GM20431 (cell line): ENCODE measurements around the gene LUZP2.

Source experiments
- in situ Hi-C: fragments of 300-500 bp; cut with MseI, MboI; formaldehyde crosslinking; loops from one replicate; pipeline ENCODE4 v1.15.0; 2020; ENCODE audit warnings: low sequenced_read_pairs; ENCODE audit not compliant: unreplicated experiment

LUZP2 gene

DNA sequence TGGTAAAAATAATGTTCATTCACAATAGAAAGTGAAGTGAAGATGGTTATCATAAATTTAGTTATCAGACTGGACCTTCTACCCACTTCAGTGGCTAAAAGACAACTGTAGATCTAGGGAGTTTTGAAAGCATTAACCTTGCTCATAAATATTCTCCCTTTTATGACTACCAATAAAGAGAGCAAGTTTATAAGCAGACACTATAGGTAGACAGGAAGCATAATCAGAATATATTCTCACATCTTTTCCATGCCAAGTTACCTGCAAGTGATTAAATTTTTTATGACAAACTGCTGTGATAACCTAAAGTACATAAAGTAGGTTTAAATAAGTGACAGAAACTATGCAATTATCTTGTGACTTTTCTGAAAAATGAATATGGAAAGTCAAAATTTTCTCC is 62.5 kb downstream of the LUZP2 start:
- in situ Hi-C loops: no loop called here

DNA sequence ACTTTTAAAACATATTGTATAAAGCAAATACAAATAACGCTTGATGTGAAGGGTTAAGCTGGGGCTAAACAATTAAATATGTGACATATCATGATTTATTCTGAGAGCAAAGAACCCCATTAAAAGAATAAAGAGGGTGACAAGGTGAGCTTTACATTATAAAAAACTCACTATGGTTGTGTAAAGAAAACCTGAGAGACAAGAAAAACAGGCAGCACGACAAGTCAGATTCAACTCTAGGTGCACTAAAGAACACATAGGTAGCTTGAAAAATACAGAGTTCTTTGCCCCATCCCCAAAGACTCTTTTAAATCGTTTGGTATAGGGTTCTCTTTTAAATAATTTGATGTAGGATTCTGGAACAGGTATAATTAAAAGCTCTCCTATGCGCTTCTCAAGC is 63.5 kb downstream of the LUZP2 start:
- in situ Hi-C loops: no loop called here

DNA sequence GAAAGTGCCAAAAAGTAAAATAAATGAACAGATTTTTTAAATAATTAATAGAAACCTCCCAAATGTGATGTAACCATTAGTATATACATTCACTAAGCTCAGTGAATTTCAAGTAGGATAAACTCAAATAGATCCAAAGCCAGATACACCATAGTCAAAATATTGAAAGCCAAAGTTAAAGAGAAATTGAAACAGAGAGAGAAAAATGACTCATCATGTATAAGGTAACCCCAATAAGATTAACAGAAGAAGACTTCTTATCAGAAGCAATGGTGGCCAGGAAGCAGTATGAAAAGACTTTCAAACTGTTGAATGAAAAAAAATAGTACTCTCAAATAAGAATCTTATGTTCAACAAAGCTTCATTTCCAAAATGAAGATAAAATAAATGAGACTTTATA is 70.5 kb downstream of the LUZP2 start:
- in situ Hi-C loops: no loop called here

DNA sequence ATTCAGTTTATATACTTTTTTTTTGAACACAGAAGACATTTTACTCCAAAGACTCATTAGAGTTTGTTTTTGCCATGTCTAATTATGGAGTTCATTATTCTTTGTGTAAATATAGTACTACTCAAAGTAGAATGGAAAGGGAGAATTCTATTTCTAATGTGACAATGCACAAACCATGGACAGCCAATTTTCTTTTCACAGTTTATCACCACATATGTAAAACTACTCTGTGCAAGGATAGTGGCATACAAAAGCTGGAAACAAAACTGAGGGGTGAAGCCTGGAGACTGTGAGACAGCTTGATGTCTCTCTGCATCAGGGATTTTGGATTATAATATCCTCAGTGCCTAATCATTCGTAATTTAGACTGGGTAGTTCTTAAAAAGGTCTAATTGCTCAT is 75.5 kb downstream of the LUZP2 start:
- in situ Hi-C loops: no loop called here

DNA sequence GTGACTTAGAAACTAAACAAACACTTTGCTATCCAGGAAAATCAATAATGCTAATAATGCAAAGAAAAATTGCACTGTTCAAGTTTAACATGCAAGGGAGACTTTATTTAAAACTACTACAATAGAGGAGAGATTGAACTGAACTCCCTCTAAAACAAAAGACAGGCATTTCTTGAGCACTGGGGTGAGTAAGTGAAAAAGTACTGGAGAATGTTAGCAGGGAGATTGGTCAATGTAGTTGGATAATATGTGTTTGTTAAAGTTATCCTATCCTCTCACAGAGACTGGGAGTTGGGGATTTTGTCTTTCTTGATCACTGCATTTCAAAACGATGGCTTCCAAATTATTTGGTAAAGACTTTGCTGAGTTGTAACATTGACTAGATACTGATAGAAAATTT is 77.6 kb downstream of the LUZP2 start:
- in situ Hi-C loops: no loop called here

DNA sequence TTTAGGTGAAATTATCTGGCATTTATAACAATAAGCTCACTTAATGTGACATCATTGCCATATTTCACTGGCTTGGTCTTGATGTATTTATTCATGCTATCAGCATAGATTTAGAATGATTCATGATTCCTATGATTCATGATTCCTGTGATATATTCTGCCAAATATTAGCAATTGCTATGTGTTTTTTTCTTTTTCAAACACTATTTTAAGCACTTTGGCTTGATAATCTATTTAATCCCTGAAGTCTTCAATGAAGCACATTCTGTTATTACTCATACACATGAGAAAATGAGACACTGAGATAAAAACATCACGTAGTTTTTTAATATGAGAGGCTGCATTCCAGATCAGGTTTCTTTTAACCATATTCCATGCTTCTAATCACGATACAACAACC is 78.5 kb downstream of the LUZP2 start:
- in situ Hi-C loops: no loop called here

DNA sequence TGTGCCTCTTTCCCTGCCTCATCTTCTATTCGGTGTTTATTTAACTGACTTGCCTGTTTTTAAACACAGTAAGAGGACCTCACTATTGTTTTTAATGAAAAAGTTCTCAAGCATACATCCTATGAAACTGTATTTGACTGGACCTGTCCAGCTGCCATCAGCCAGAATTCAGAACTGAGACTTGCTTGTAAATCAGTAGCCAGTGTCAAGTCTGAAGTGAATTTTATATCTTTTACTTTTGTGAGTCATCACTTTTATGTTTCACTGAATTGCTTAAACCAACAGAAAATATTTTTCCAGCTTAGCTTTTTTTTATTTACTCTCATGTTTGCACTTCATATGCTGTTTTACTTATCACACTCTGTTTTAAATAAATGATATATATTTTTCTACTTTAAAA is 88.3 kb downstream of the LUZP2 start:
- in situ Hi-C loops: no loop called here

DNA sequence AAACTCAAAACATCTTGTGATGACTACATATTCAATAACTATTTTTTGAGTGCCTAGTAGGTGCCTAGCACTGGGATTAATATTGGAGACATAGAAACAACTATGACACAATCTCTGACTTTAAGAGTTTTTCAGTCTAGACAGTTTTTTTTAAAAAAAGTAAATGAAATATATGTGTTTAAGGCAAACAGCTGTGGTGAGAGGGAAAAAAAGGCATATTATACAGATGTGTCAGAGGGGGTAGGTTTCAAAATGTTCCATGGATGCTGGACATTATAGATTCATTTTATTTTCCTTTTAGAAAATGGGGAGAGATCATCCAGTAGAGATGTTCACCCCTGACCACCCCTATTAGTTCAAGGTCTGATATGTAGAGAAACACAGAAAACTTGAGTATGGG is 90.8 kb downstream of the LUZP2 start:
- in situ Hi-C loops: no loop called here

DNA sequence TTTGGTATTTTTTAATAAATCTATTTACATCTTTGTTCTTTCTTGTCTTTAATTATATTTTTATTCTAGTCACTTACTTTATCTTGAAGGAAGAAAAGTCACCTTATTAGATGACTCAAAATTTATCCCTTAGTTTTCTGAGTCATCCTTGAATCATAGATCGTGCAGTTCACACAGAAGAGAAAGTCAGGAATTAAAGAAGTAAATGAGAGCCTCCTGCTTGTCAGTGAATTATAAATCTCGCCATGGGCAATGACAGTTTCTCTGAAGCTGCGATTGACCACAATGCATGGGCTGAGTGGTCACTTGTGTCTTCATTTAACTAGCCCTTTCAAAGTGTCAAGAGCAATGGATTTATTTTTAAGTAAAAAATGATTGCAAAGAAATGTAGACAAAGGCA is 91.2 kb downstream of the LUZP2 start:
- in situ Hi-C loops: no loop called here

DNA sequence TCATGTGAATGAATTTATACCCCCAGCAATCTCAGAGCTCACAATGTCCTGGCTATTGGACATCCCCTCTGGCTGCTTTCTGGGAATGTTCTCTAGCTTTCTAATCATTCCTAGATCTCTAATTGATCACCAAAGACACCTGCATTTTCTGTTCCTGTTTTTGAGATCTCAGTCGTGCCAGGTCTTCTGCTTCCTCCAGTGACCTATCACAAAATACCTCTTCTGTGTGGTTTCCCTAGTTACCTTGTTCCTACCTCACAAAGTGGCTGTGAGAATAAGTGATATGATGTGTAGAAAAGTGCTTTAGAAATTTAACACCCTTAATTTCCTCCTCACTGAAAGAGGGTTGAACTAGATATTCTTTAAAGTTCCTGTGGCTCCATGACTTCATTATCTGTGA is 92.2 kb downstream of the LUZP2 start:
- in situ Hi-C loops: no loop called here

DNA sequence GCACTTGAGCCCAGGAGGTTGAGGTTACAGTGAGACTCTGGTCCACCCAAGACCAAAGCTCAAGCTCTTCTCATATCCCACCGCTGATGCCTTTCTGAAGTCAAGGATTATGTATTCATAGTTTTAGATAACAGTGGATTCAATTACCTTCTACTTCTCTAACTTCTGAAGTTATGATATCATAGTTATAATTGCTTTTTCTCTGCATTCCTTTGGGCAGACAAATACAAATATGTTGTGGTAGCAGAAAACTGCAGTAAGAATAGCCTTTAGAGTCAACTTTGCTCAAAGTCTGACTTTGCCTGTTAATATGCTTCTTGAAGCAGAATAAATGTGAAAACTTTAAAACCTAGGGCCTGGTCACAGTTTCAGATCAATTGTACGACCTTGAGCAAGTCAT is 94.4 kb downstream of the LUZP2 start:
- in situ Hi-C loops: no loop called here

DNA sequence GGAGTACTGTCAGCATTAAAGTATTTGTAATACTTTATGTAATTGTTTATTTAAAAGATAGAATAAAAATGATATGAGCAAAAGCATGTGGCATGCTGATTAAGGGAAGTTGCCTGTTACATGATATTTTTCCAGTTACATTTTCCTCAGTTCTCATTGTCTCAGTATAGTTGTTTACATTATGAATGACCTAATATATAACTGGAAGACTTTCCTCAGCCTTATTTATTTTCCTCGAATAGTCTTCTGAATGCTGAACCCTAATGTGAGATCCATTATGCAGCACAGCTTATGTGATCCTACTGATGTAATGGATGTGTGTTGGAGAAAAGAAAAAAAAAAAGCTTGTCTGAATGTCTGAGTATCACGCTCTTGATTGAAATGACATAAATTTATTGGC is 95.5 kb downstream of the LUZP2 start:
- in situ Hi-C loops: no loop called here

DNA sequence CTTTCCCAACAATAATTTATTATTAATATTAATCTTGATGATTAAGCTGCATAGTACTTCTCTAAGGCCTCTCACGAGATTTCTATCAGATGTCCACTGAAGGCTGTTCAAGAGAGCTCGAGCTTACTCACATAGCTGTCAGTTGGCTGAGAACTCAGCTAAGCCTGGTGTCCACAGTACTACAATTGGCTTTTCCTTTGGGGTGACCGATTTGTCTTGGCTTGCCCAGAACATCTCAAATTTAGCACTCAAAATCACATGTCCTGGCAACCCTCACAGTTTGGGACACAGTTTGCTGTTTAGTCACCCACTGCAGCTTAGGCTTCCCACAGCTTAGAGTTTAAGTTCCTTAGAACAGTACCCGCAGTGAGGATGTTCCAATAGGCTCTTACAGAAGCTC is 96.5 kb downstream of the LUZP2 start:
- in situ Hi-C loops: no loop called here

DNA sequence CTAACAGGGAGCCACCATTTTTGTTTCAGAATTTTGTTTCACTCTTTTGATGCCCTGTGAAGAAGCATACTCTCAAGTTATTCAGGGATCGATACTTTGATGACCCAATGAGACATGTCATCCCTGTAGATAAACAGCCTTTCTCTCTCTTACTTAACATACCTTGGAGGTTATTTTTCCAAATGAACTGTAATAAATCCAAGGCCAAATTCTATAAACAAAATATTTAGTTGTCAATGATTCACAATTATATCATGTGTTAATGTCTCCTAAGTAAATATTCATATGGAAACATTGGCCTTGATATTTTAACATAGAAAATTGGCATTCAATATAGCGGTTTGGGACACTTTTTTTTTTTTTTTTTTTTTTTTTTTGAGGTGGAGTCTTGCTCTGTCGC is 97.5 kb downstream of the LUZP2 start:
- in situ Hi-C loops: no loop called here

DNA sequence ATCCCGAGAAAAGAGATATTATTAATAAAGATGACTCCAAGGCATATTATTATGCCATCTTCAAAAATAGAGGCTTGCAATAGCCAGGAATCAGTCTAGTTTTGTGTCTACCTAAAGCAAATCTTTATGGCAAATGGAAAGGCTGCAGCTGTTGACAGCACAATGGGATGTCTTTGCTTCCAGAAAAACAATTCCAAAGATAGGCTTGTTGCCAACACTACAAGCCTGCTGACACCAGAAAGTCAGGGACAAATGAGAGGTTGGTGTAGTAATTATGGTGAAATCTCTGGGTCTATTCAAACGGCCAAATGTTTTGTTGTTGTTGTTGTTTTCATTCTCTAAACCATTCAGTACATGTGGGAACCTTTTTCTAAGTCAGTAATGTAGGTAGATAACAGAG is 101.8 kb downstream of the LUZP2 start:
- in situ Hi-C loops: no loop called here

DNA sequence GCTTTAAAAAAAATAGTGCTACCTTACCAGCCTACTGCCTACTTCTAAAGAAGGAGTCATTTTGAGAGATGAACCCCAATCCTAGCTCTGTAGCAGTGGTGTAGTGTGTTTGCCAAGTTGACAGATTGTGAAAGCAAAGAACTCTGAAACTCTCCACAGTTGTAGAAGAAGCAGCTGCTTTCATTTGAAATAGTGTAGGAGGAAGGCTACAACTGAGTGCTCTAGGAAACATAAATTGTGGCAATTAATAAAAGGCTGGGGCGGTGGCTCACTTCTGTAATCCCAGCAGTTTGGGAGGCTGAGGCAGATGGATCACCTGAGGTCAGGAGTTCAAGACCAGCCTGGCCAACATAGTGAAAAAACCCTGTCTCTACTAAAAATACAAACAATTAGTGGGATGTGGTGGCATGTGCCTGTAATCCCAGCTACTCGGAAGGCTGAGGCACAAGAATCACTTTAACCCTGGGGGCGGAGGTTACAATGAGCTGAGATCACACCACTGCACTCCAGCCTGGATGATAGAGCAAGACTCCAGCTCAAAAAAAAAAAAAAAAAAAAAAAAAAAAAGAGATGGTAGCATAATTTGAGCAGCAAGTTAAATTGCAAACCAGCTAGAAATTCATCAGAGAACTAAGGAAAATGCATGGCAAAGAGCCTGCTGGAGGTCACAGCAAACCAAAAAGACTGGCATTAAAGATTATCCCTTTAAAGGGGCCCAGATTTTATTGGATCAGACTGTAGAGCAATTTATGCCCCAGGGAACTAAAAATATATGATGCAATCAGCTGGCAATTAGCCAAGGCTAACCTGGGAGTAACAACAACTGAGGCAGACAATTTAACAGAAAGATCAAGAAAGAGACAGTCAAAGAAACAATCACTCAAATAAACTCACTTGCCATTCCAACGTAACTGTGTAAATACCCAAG is 112.6 kb downstream of the LUZP2 start:
- in situ Hi-C loops: no loop called here

DNA sequence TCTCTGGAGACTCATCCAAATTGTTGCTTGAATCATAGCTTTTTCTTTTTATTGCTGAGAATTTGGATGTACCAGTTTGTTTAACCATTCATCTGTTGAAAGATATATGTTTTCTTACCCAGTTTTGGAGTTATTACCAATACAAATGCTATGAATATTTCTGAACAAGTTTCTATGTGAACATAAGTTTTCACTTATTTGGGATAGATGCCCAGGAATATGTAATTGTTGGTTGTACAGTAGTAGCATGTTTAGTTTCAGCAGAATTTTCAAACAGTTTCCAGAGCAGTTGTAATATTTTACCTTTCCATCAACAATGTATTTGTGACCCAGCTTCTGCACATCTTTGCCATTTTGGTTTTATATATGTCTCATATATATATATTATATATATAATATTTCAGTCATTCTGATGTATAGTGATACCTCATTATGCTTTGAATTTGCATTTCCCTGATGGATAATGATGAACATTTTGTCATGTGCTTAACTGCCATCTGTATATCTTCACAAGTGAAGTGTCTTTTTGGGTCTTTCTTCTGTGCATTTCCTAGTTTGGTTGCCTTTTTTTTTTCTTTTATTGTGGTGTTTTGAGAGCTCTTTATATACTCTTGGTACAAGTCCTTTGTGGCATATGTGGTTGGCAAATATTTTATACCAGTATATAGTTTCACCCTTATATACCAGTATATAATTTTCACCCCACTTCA is 118.8 kb downstream of the LUZP2 start:
- in situ Hi-C loops: no loop called here

DNA sequence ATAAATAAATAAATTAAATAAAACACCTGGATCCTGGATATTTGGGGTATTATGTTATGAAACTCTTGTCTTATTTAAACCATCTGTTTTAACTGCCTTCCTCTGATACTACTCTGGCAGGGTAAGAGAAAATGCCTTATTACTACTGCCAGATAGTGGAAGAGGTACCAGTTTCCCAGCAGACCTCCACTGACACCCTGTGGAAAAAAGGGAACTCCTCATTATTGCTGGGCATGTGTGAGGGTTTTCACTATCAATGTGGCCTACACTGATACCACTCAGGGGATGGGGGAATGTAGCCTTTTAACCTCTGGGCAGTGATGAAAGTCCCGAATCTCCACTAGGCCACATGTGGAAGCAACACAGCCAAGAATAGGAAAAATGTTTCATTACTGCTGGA is 121.0 kb downstream of the LUZP2 start:
- in situ Hi-C loops: no loop called here

DNA sequence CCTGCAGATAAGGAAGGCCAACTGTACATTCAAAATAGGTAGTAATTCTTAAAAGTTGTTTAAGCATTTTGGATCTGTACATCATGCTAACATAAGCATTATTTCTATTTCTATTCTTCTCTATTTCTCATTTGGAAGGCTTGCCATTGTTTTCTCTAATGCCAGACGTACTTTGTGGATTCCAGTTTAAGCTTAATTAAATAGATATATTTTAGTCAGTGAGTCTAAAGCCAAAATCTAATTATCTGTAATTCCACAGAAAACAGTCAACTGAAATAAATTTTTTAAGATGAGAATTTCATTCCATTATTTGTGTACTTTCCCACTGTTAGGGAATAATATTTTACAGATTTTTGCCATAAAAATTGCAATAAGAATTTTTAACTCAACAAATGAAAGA is 123.0 kb downstream of the LUZP2 start:
- in situ Hi-C loops: no loop called here

DNA sequence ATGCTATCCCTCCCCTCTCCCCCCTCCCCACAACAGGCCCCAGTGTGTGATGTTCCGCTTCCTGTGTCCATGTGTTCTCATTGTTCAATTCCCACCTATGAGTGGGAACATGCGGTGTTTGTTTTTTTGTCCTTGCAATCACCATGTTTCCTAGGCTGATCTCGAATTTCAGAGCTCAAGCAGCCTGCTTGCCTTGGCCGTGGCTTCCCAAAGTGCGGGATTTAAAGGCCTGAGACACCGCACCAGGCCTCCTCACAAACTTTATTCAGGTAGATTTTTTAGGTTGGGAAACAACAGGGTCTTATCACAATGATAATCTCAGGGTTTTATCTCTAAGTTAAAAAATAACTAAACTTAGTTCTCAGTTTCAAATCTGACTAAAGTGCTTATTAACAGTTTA is 125.4 kb downstream of the LUZP2 start:
- in situ Hi-C loops: no loop called here

DNA sequence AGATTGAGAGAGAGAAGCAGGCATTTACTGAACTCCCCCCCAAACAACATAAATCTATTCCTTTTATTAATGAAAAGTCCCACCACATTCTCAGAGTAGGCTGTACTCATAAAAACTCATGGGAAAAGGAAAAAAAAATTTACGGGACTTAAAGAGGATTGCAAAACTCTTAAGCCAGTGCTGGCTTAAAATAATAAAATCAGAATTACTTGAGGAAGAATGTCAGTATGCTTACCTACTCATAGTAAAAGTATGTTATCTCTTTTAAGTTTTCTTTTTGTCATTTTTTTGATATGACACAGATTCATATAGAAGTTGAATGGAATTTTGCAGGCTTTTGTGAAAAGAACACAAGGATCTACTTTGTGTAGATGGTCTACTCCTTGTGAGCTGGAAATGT is 126.3 kb downstream of the LUZP2 start:
- in situ Hi-C loops: no loop called here

DNA sequence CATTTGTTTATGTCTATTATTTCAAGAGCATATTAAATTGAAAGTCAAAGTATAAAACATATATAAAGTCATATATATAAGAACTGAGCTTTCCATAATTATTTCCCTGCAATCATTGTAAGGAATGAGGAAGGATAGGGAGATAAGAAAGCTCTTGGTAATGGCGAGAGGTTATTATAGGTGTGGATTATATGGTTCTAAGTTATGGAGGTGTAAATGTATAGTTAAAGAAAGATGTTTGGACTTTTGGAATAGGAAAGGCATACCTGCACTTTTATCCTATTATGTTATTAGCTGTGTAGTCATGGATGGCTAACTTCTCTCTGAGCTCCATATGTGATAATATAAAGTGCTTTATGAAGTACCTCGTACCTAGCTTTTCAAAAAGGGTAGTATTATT is 127.6 kb downstream of the LUZP2 start:
- in situ Hi-C loops: no loop called here
